AG08396 (cell line): ENCODE measurements around the gene CTNNA3.

Source experiments
- DNase-seq: peaks from one replicate; pipeline ENCODE4 v3.0.0; 2012; ENCODE audit warnings: low spot score, mixed read lengths

The CTNNA3 gene

GRCh38 chr10:66931340-66931948 lies 764.6 kb downstream of the CTNNA3 start:
- peak; percentile 7 for DNase-seq

GRCh38 chr10:66929375-66929774 lies 766.6 kb downstream of the CTNNA3 start:
- no peak for DNase-seq

GRCh38 chr10:66928776-66929175 lies 767.2 kb downstream of the CTNNA3 start:
- no peak for DNase-seq

GRCh38 chr10:66927971-66928770 lies 767.8 kb downstream of the CTNNA3 start:
- DNase-seq, result no peak

- DNase-seq, result no peak
These were observed 768.6 kb downstream of the CTNNA3 start for GRCh38 chr10:66927251-66927935.

- DNase-seq, result no peak
These were observed 769.2 kb downstream of the CTNNA3 start for GRCh38 chr10:66926841-66927240.

- DNase-seq, result peak; percentile 48
These were observed 769.9 kb downstream of the CTNNA3 start, which contains the start of gene LRRTM3 for GRCh38 chr10:66925896-66926715. TSS of gene LRRTM3 (plus strand) at chr10:66926036.

- DNase-seq, result no peak
These were observed 770.6 kb downstream of the CTNNA3 start for GRCh38 chr10:66925373-66925772.

- no peak for DNase-seq
These were observed 771.2 kb downstream of the CTNNA3 start for GRCh38 chr10:66924674-66925345.

GRCh38 chr10:66919248-66919647 lies 776.7 kb downstream of the CTNNA3 start:
- DNase-seq, result no peak

- no peak for DNase-seq
These were observed 778.9 kb downstream of the CTNNA3 start for GRCh38 chr10:66917104-66917503.

GRCh38 chr10:66916030-66916429 lies 780.0 kb downstream of the CTNNA3 start:
- no peak for DNase-seq

- no peak for DNase-seq
These were observed 785.3 kb downstream of the CTNNA3 start for GRCh38 chr10:66910671-66911070.

GRCh38 chr10:66892871-66893270 lies 803.1 kb downstream of the CTNNA3 start:
- DNase-seq, result no peak

- DNase-seq, result no peak
These were observed 807.8 kb downstream of the CTNNA3 start for GRCh38 chr10:66888237-66888636.

GRCh38 chr10:66886848-66887247 lies 809.1 kb downstream of the CTNNA3 start:
- DNase-seq, result no peak

GRCh38 chr10:66882271-66882670 lies 813.7 kb downstream of the CTNNA3 start:
- DNase-seq, result no peak

- no peak for DNase-seq
These were observed 814.2 kb downstream of the CTNNA3 start for GRCh38 chr10:66881814-66882213.

GRCh38 chr10:66880826-66881225 lies 815.2 kb downstream of the CTNNA3 start:
- DNase-seq, result no peak

- no peak for DNase-seq
These were observed 815.7 kb downstream of the CTNNA3 start for GRCh38 chr10:66880292-66880691.

- DNase-seq, result no peak
These were observed 818.6 kb downstream of the CTNNA3 start for GRCh38 chr10:66877361-66877760.

GRCh38 chr10:66869635-66870034 lies 826.4 kb downstream of the CTNNA3 start:
- no peak for DNase-seq
